IMR-90 (cell line): Measurements from ENCODE around the gene KCNK5. TPM values are rescaled to one million over a fixed set of nuclear protein-coding genes. Genes with fewer than 3 reads are reported as not detected.

Experiments used
- ATAC-seq: fragments of 200-7000 bp; cut with Tn5 transposase; 2 replicates; pipeline ENCODE4 v1.9.1; 2020; ENCODE audit warnings: low read depth, mild to moderate bottlenecking, moderate library complexity
- BruUV-seq: library from RNA; stranded (reverse); fragments of 400-500 nt; replicated peaks from 2 replicates; lab custom pipeline; 2021; lab: Mats Ljungman, UMichigan
- CTCF ChIA-PET: fragments of 300-600 bp; formaldehyde crosslinking; extraction: SDS; loops from one replicate; lab custom pipeline; 2021; ENCODE audit warnings: antibody characterized with exemption; lab: Yijun Ruan, JAX
- POLR2A ChIA-PET: fragments of 300-600 bp; sonication (Branson Sonifier 250); formaldehyde crosslinking; loops from one replicate; lab custom pipeline; 2022; ENCODE audit warnings: antibody characterized with exemption; ENCODE audit not compliant: unreplicated experiment; lab: Charles Lee
- DNase-seq: peaks from one replicate; pipeline ENCODE4 v3.0.0; 2013
- H2AFZ ChIP-seq: replicated peaks from 2 replicates; pipeline ENCODE3; 2013; ENCODE audit warnings: low read length, mild to moderate bottlenecking; ENCODE audit not compliant: poor library complexity
- H2AK5ac ChIP-seq: 2 replicates; pipeline ENCODE4 v1.6.1; 2013; ENCODE audit warnings: low read depth, low read length, inconsistent platforms
- H2AK9ac ChIP-seq: replicated peaks from 2 replicates; pipeline ENCODE3; 2013; ENCODE audit warnings: mild to moderate bottlenecking, low read depth, low read length, moderate library complexity; ENCODE audit not compliant: poor library complexity
- H2BK120ac ChIP-seq: 2 replicates; pipeline ENCODE4 v1.6.1; 2013; ENCODE audit warnings: low read depth, low read length, inconsistent platforms
- H2BK15ac ChIP-seq: 3 replicates; pipeline ENCODE4 v1.6.1; 2013; ENCODE audit warnings: low read depth, low read length, inconsistent platforms
- H2BK20ac ChIP-seq: 2 replicates; pipeline ENCODE4 v1.6.1; 2013; ENCODE audit warnings: low read depth, mild to moderate bottlenecking, inconsistent platforms, low read length, moderate library complexity
- H2BK5ac ChIP-seq: 2 replicates; pipeline ENCODE4 v1.6.1; 2013; ENCODE audit warnings: mild to moderate bottlenecking, low read depth, low read length, inconsistent platforms; ENCODE audit not compliant: poor library complexity, severe bottlenecking
- H3K14ac ChIP-seq: replicated peaks from 2 replicates; pipeline ENCODE4 v1.6.1; 2013; ENCODE audit warnings: low read depth, low read length, inconsistent platforms
- H3K18ac ChIP-seq: 2 replicates; pipeline ENCODE4 v1.6.1; 2013; ENCODE audit warnings: low read depth, low read length, control low read depth
- H3K23ac ChIP-seq: 2 replicates; pipeline ENCODE4 v1.6.1; 2013; ENCODE audit warnings: low read depth, low read length, inconsistent platforms
- H3K27ac ChIP-seq: 2 replicates; pipeline ENCODE4 v1.5.1; 2013; ENCODE audit warnings: mild to moderate bottlenecking, control low read depth, low read length; ENCODE audit not compliant: insufficient read depth
- H3K27me3 ChIP-seq: 2 replicates; pipeline ENCODE4 v1.6.1; 2013; ENCODE audit warnings: low read length; ENCODE audit not compliant: control insufficient read depth, insufficient read depth
- H3K36me3 ChIP-seq: 2 replicates; pipeline ENCODE4 v1.6.1; 2013; ENCODE audit warnings: low read length, mixed read lengths; ENCODE audit not compliant: control insufficient read depth, insufficient read depth
- H3K4ac ChIP-seq: 2 replicates; pipeline ENCODE4 v1.6.1; 2013; ENCODE audit warnings: low read depth, low read length, inconsistent platforms
- H3K4me1 ChIP-seq: 2 replicates; pipeline ENCODE4 v1.6.1; 2013; ENCODE audit warnings: low read length, mixed read lengths; ENCODE audit not compliant: control insufficient read depth, insufficient read depth
- H3K4me2 ChIP-seq: 2 replicates; pipeline ENCODE4 v1.6.1; 2013; ENCODE audit warnings: low read depth, mild to moderate bottlenecking, control low read depth, low read length, moderate library complexity
- H3K4me3 ChIP-seq: 2 replicates; pipeline ENCODE4 v1.5.1; 2013; ENCODE audit warnings: low read depth, mild to moderate bottlenecking, control low read depth, low read length, moderate library complexity; ENCODE audit not compliant: insufficient read depth
- H3K56ac ChIP-seq: 2 replicates; pipeline ENCODE4 v1.6.1; 2013; ENCODE audit warnings: low read length, inconsistent platforms; ENCODE audit not compliant: insufficient read depth; ENCODE audit errors: extremely low read depth
- H3K79me1 ChIP-seq, 2 experiments: 2 replicates each; pipeline ENCODE4 v1.6.1; 2013; ENCODE audit warnings: low read length in 2 of 2, inconsistent platforms in 1 of 2, low read depth in 1 of 2
- H3K9ac ChIP-seq: 2 replicates; pipeline ENCODE4 v1.6.1; 2013; ENCODE audit warnings: low read depth, low read length, control low read depth
- H3K9me1 ChIP-seq: 2 replicates; pipeline ENCODE4 v1.6.1; 2013; ENCODE audit warnings: low read length, inconsistent platforms; ENCODE audit not compliant: insufficient read depth
- H3K9me3 ChIP-seq: 2 replicates; pipeline ENCODE4 v1.6.1; 2013; ENCODE audit warnings: low read length; ENCODE audit not compliant: control insufficient read depth, insufficient read depth
- H4K20me1 ChIP-seq: 2 replicates; pipeline ENCODE4 v1.6.1; 2013; ENCODE audit warnings: low read length, inconsistent platforms; ENCODE audit not compliant: insufficient read depth
- H4K5ac ChIP-seq: 2 replicates; pipeline ENCODE4 v1.6.1; 2013; ENCODE audit warnings: mild to moderate bottlenecking, low read depth, low read length, control low read depth
- H4K8ac ChIP-seq, 2 experiments: 2 replicates each; pipeline ENCODE4 v1.6.1; 2013; ENCODE audit warnings: low read depth in 2 of 2, low read length in 2 of 2, control low read depth in 1 of 2, inconsistent platforms in 1 of 2
- H4K91ac ChIP-seq: 2 replicates; pipeline ENCODE4 v1.6.1; 2013; ENCODE audit warnings: low read depth, low read length, inconsistent platforms; ENCODE audit not compliant: insufficient read depth
- BHLHE40 ChIP-seq: fragments of 150-350 bp; IDR thresholded peaks from 2 replicates; pipeline ENCODE4 v1.6.1; 2016; ENCODE audit warnings: mild to moderate bottlenecking, low read depth, low read length
- FOS ChIP-seq: fragments of 150-350 bp; IDR thresholded peaks from 2 replicates; pipeline ENCODE4 v1.6.1; 2016; ENCODE audit warnings: low read depth, low read length
- MAFK ChIP-seq: IDR thresholded peaks from 2 replicates; pipeline ENCODE4 v1.6.1; 2012; ENCODE audit warnings: low read depth, low read length, improper control_type of control experiment
- MXI1 ChIP-seq: IDR thresholded peaks from 2 replicates; pipeline ENCODE4 v1.6.1; 2012; ENCODE audit warnings: low read depth, mild to moderate bottlenecking, low read length, moderate library complexity, borderline replicate concordance
- RFX5 ChIP-seq: IDR thresholded peaks from 2 replicates; pipeline ENCODE4 v1.8.0; 2012; ENCODE audit warnings: low read depth, mild to moderate bottlenecking, low read length, moderate library complexity
- WGBS, 2 experiments: methylation state at CpG; one replicate each; pipeline versions ENCODE4 v1.1.5 to v1.1.7; 2013; ENCODE audit warnings: missing lambda C conversion rate in 2 of 2; ENCODE audit not compliant: insufficient read length in 1 of 2; ENCODE audit errors: extremely low coverage in 2 of 2; 5-methylcytosine and 5-hydroxymethylcytosine counted together
- dilution Hi-C: fragments of 300-500 bp; cut with HindIII; formaldehyde crosslinking; loops from one replicate; pipeline ENCODE4 v1.14.3; 2018; ENCODE audit warnings: low sequenced_read_pairs; ENCODE audit not compliant: unreplicated experiment
- in situ Hi-C: fragments of 300-500 bp; cut with MboI; formaldehyde crosslinking; loops from 3 replicates; pipeline ENCODE4 v1.14.3; 2019; ENCODE audit warnings: low sequenced_read_pairs, inconsistent platforms, mixed read lengths
- intact Hi-C: fragments of 100-400 bp; cut with micrococcal nuclease; formaldehyde crosslinking; loops from 2 replicates; pipeline ENCODE4 v1.10.0; 2022
- polyA plus RNA-seq, 3 experiments: library from polyadenylated mRNA; depleted of rRNA; stranded (reverse); fragments of >200 nt; gene quantifications; 2 replicates each; pipeline ENCODE4 v1.2.3, GENCODE V29; 2012; ENCODE audit warnings: low replicate concordance in 1 of 3
- total RNA-seq: library from RNA; depleted of rRNA; stranded (reverse); fragments of >200 nt; gene quantifications from 2 replicates; pipeline ENCODE4 v1.2.3, GENCODE V29; 2012

KCNK5 gene
- total and polyA plus RNA-seq, 2 of the 4 experiments (the other 2 are of a cell fraction): not detected

DNA sequence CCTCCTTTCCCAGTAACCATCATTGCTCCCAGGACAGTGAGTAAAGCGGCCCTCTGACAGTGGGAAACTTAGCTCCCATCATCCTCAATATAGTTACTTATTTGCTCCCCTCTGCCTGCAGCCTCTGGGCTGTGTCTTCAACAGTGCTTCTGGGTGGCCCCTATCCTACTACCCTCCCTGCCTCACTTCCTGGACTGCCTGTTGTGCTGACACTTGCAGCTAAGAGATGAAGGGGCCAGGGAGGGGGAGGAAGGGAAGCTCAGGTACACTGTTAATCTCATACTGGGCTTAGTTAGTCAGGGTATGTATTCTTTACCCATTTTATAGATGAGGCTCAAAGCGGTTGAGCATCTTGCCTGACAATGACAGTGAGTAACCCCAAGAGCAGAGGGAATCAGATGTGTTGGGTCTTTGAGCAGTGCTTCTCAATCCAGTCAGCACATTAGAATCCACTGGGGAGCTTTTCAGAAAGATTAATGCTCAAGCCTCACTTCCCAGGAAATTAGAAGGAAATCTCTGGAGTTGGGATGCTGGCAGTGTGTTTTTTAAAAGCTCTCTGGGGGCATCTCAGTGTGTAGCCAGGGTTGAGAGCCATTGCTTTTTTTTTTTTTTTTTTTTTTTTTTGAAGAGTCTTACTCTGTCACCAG lies 27.1 kb upstream of the KCNK5 start:
- H2BK120ac ChIP-seq: no peak overlapping the region
- H3K9ac ChIP-seq: no peak overlapping the region
- no peaks in the 10 kb centered on the region for H3K27me3 ChIP-seq
- H2AK9ac ChIP-seq: no peak overlapping the region
- no peak overlapping the region for H3K4ac ChIP-seq
- H2AFZ ChIP-seq: no peak overlapping the region
- BruUV-seq: no TSS peak
- H3K14ac ChIP-seq: no peak overlapping the region
- dilution Hi-C loops: no loop called here
- no peak overlapping the region for H2BK15ac ChIP-seq
- H3K9me1 ChIP-seq: no peaks in the 10 kb centered on the region
- no peak overlapping the region for H3K23ac ChIP-seq
- no peaks in the 10 kb centered on the region for H3K36me3 ChIP-seq
- WGBS, 2 experiments: no CpG with 5 or more reads among the region's 2 CpGs
- TF ChIP-seq MAFK (no peak), RFX5 (no peak), BHLHE40 (no peak), FOS (no peak), MXI1 (no peak)
- intact Hi-C loops: no loop called here
- H2BK20ac ChIP-seq: no peak overlapping the region
- H3K4me2 ChIP-seq: no peak overlapping the region
- no peaks in the 10 kb centered on the region for H4K20me1 ChIP-seq
- no peak overlapping the region for H2BK5ac ChIP-seq
- H3K18ac ChIP-seq: no peak overlapping the region
- H3K4me3 ChIP-seq: no peak overlapping the region
- no peak overlapping the region for H3K56ac ChIP-seq
- DNase-seq (no peak), ATAC-seq (no peak)
- no peaks in the 10 kb centered on the region for H3K9me3 ChIP-seq
- no peak overlapping the region for H3K27ac ChIP-seq
- H3K79me1 ChIP-seq: no peaks in the 10 kb centered on the region
- no peak overlapping the region for H4K5ac ChIP-seq
- no peak overlapping the region for H2AK5ac ChIP-seq
- H3K4me1 ChIP-seq: no peaks in the 10 kb centered on the region
- no peak overlapping the region for H4K8ac ChIP-seq
- POLR2A ChIA-PET: no interaction called here
- H4K91ac ChIP-seq: no peak overlapping the region
- in situ Hi-C loops: no loop called here
- CTCF ChIA-PET: no interaction called here
